Measurements from ENCODE around the gene CIPC.

Gene CIPC

GRCh38 chr14:77122526-77123125 lies 24.6 kb downstream of the CIPC start:
- no peak overlapping the region for H3K9ac ChIP-seq (ENCODE audit: insufficient read length)
- no peaks in the 10 kb centered on the region for H3K36me3 ChIP-seq (ENCODE audit: insufficient read depth, low read length)
- no peak for DNase-seq (ENCODE audit: low read depth, low spot score)
- H3K4me3 ChIP-seq: no peak overlapping the region
- TF ChIP-seq FOXP2 (optimal IDR thresholded peaks at IDR 0.05; ENCODE audit: control extremely low read depth, extremely low read length, insufficient read depth) (no peak), EZH2 (IDR thresholded peaks at IDR 0.05) (no peak), POLR2AphosphoS5 (IDR thresholded peaks at IDR 0.05; ENCODE audit: borderline replicate concordance, low read depth, low read length) (no peak)
- no peak overlapping the region for H3K27ac ChIP-seq
- H3K9me3 ChIP-seq (ENCODE audit: low read depth, low read length): no peaks in the 10 kb centered on the region

GRCh38 chr14:77123381-77124325 lies 25.6 kb downstream of the CIPC start:
- no peak for DNase-seq (ENCODE audit: low read depth, low spot score)
- no peak for TF ChIP-seq EZH2 (IDR thresholded peaks at IDR 0.05)
- no peak for TF ChIP-seq POLR2AphosphoS5 (IDR thresholded peaks at IDR 0.05; ENCODE audit: borderline replicate concordance, low read depth, low read length)
- no peak for TF ChIP-seq FOXP2 (optimal IDR thresholded peaks at IDR 0.05; ENCODE audit: control extremely low read depth, extremely low read length, insufficient read depth)
- Histone ChIP-seq H3K9ac (ENCODE audit: insufficient read length) (no peak overlapping the region), H3K4me3 (no peak overlapping the region; the same call in 1 of the 2 replicates), H3K9me3 (ENCODE audit: low read depth, low read length) (no peaks in the 10 kb centered on the region), H3K36me3 (ENCODE audit: insufficient read depth, low read length) (no peaks in the 10 kb centered on the region), H3K27ac (no peak overlapping the region)

- Histone ChIP-seq H3K27ac (no peak overlapping the region), H3K9ac (ENCODE audit: insufficient read length) (peak overlapping the region; percentile 5), H3K36me3 (ENCODE audit: insufficient read depth, low read length) (no peaks in the 10 kb centered on the region), H3K9me3 (ENCODE audit: low read depth, low read length) (no peaks in the 10 kb centered on the region), H3K4me3 (peak overlapping the region; percentile 76)
- no peak for DNase-seq (ENCODE audit: low read depth, low spot score)
- no peak for TF ChIP-seq FOXP2 (optimal IDR thresholded peaks at IDR 0.05; ENCODE audit: control extremely low read depth, extremely low read length, insufficient read depth)
- TF ChIP-seq POLR2AphosphoS5 (IDR thresholded peaks at IDR 0.05; ENCODE audit: borderline replicate concordance, low read depth, low read length): no peak
- no peak for TF ChIP-seq EZH2 (IDR thresholded peaks at IDR 0.05)
These were observed 26.6 kb downstream of the CIPC start for GRCh38 chr14:77124345-77125280.

- H3K4me3 ChIP-seq: peak overlapping the region; percentile 76
These were observed 27.3 kb downstream of the CIPC start for GRCh38 chr14:77125281-77125801.

GRCh38 chr14:77125823-77126325 lies 27.8 kb downstream of the CIPC start:
- no peak for TF ChIP-seq FOXP2 (optimal IDR thresholded peaks at IDR 0.05; ENCODE audit: control extremely low read depth, extremely low read length, insufficient read depth)
- no peak for TF ChIP-seq POLR2AphosphoS5 (IDR thresholded peaks at IDR 0.05; ENCODE audit: borderline replicate concordance, low read depth, low read length)
- no peak for TF ChIP-seq EZH2 (IDR thresholded peaks at IDR 0.05)
- Histone ChIP-seq H3K36me3 (ENCODE audit: insufficient read depth, low read length) (no peaks in the 10 kb centered on the region), H3K4me3 (no peak overlapping the region), H3K9me3 (ENCODE audit: low read depth, low read length) (no peaks in the 10 kb centered on the region), H3K9ac (ENCODE audit: insufficient read length) (no peak overlapping the region), H3K27ac (no peak overlapping the region)
- DNase-seq (ENCODE audit: low read depth, low spot score): no peak

More at GRCh38 chr14:77125281-77125801, 27.3 kb downstream of the CIPC start:
- no peaks in the 10 kb centered on the region for H3K9me3 ChIP-seq (ENCODE audit: low read depth, low read length)
- no peak overlapping the region for H3K9ac ChIP-seq (ENCODE audit: insufficient read length)
- H3K27ac ChIP-seq: no peak overlapping the region
- H3K36me3 ChIP-seq (ENCODE audit: insufficient read depth, low read length): no peaks in the 10 kb centered on the region
- no peak for DNase-seq (ENCODE audit: low read depth, low spot score)
- TF ChIP-seq POLR2AphosphoS5 (IDR thresholded peaks at IDR 0.05; ENCODE audit: borderline replicate concordance, low read depth, low read length) (no peak), FOXP2 (optimal IDR thresholded peaks at IDR 0.05; ENCODE audit: control extremely low read depth, extremely low read length, insufficient read depth) (no peak)

- DNase-seq (ENCODE audit: low read depth, low spot score): no peak
- Histone ChIP-seq H3K9me3 (ENCODE audit: low read depth, low read length) (no peaks in the 10 kb centered on the region), H3K36me3 (ENCODE audit: insufficient read depth, low read length) (no peaks in the 10 kb centered on the region), H3K27ac (no peak overlapping the region), H3K4me3 (no peak overlapping the region), H3K9ac (ENCODE audit: insufficient read length) (no peak overlapping the region)
- TF ChIP-seq POLR2AphosphoS5 (IDR thresholded peaks at IDR 0.05; ENCODE audit: borderline replicate concordance, low read depth, low read length) (no peak), EZH2 (IDR thresholded peaks at IDR 0.05) (no peak), FOXP2 (optimal IDR thresholded peaks at IDR 0.05; ENCODE audit: control extremely low read depth, extremely low read length, insufficient read depth) (no peak)
These were observed 28.5 kb downstream of the CIPC start for GRCh38 chr14:77126461-77126990.

GRCh38 chr14:77128414-77128891 lies 30.4 kb downstream of the CIPC start:
- no peak for DNase-seq (ENCODE audit: low read depth, low spot score)
- Histone ChIP-seq H3K36me3 (ENCODE audit: insufficient read depth, low read length) (no peaks in the 10 kb centered on the region), H3K27ac (no peak overlapping the region), H3K9me3 (ENCODE audit: low read depth, low read length) (no peaks in the 10 kb centered on the region), H3K4me3 (no peak overlapping the region), H3K9ac (ENCODE audit: insufficient read length) (no peak overlapping the region)
- TF ChIP-seq EZH2 (IDR thresholded peaks at IDR 0.05) (no peak), FOXP2 (optimal IDR thresholded peaks at IDR 0.05; ENCODE audit: control extremely low read depth, extremely low read length, insufficient read depth) (no peak), POLR2AphosphoS5 (IDR thresholded peaks at IDR 0.05; ENCODE audit: borderline replicate concordance, low read depth, low read length) (no peak)
